Stimulated activated CD8-positive, alpha-beta memory T cell treated with anti-CD3 and anti-CD28 coated beads, Interleukin-12 subunit alpha, Interleukin-12 subunit beta, amount 100 ng/mL, for 1 hour (primary cell): Measurements from ENCODE around the gene DHRS7B.

Experiments used
- DNase-seq: peaks from one replicate; pipeline ENCODE4 v3.0.0-alpha.2; 2020; ENCODE audit warnings: low read depth

The DHRS7B gene

GRCh38 chr17:21157586-21158370 lies 31.0 kb downstream of the DHRS7B start:
- DNase-seq: no peak

GRCh38 chr17:21160401-21160800 lies 33.6 kb downstream of the DHRS7B start:
- no peak for DNase-seq

GRCh38 chr17:21161498-21162393 lies 35.0 kb downstream of the DHRS7B start:
- DNase-seq: no peak

GRCh38 chr17:21162394-21162775 lies 35.6 kb downstream of the DHRS7B start:
- DNase-seq: no peak

GRCh38 chr17:21163101-21163500 lies 36.3 kb downstream of the DHRS7B start:
- no peak for DNase-seq

GRCh38 chr17:21164216-21164615 lies 37.5 kb downstream of the DHRS7B start:
- DNase-seq: no peak

GRCh38 chr17:21164620-21165019 lies 37.9 kb downstream of the DHRS7B start:
- no peak for DNase-seq

GRCh38 chr17:21165922-21166594 lies 39.3 kb downstream of the DHRS7B start:
- DNase-seq: no peak

GRCh38 chr17:21166595-21167210 lies 39.9 kb downstream of the DHRS7B start:
- no peak for DNase-seq

- DNase-seq: no peak
Measured at GRCh38 chr17:21167303-21167702, 40.5 kb downstream of the DHRS7B start.

- no peak for DNase-seq
Measured at GRCh38 chr17:21168555-21168865, 41.7 kb downstream of the DHRS7B start.

GRCh38 chr17:21169496-21169895 lies 42.7 kb downstream of the DHRS7B start:
- no peak for DNase-seq

- DNase-seq: no peak
Measured at GRCh38 chr17:21170809-21171208, 44.0 kb downstream of the DHRS7B start.

GRCh38 chr17:21171309-21171922 lies 44.7 kb downstream of the DHRS7B start:
- no peak for DNase-seq

GRCh38 chr17:21171970-21172510 lies 45.3 kb downstream of the DHRS7B start:
- no peak for DNase-seq

- no peak for DNase-seq
Measured at GRCh38 chr17:21172846-21173245, 46.1 kb downstream of the DHRS7B start.

- DNase-seq: no peak
Measured at GRCh38 chr17:21173543-21173942, 46.8 kb downstream of the DHRS7B start.

- no peak for DNase-seq
Measured at GRCh38 chr17:21174186-21174585, 47.4 kb downstream of the DHRS7B start.

GRCh38 chr17:21174713-21175112 lies 47.9 kb downstream of the DHRS7B start:
- DNase-seq: no peak

- DNase-seq: no peak
Measured at GRCh38 chr17:21176773-21177395, 50.1 kb downstream of the DHRS7B start.

- DNase-seq: no peak
Measured at GRCh38 chr17:21177401-21177800, 50.6 kb downstream of the DHRS7B start.
